SK-N-MC (cell line): ENCODE measurements around the gene CLCN6.

ENCODE experiments used
- DNase-seq: peaks from one replicate; pipeline ENCODE4 v3.0.0-alpha.2; 2011; ENCODE audit warnings: low read depth, low spot score
- H3K27ac ChIP-seq: fragments of 200-600 bp; sonication (generic); 2 replicates; pipeline ENCODE4 v1.5.1; 2016; ENCODE audit warnings: mixed run types
- H3K36me3 ChIP-seq: fragments of 200-600 bp; sonication (generic); 2 replicates; pipeline ENCODE4 v1.6.1; 2017; ENCODE audit warnings: antibody characterized with exemption, low read length, mixed read lengths; ENCODE audit not compliant: insufficient read depth
- H3K4me3 ChIP-seq: fragments of 200-600 bp; sonication (generic); 2 replicates; pipeline ENCODE4 v1.5.1; 2016
- H3K9ac ChIP-seq: fragments of 200-600 bp; sonication (generic); 2 replicates; pipeline ENCODE4 v1.8.0; 2017; ENCODE audit warnings: mixed run types, mixed read lengths; ENCODE audit not compliant: insufficient read length
- H3K9me3 ChIP-seq: fragments of 200-600 bp; sonication (generic); 2 replicates; pipeline ENCODE4 v1.6.1; 2017; ENCODE audit warnings: low read depth, mild to moderate bottlenecking, antibody characterized with exemption, low read length, moderate library complexity, mixed read lengths
- EZH2 ChIP-seq: fragments of 200-600 bp; sonication (generic); IDR thresholded peaks from one replicate; pipeline ENCODE4 v1.6.1; 2017; ENCODE audit warnings: antibody characterized with exemption
- FOXP2 ChIP-seq: optimal IDR thresholded peaks from 2 replicates; pipeline ENCODE3; 2011; ENCODE audit warnings: mild to moderate bottlenecking, moderate library complexity; ENCODE audit not compliant: insufficient read depth; ENCODE audit errors: extremely low read length, control extremely low read depth
- POLR2AphosphoS5 ChIP-seq: IDR thresholded peaks from 2 replicates; pipeline ENCODE4 v1.6.1; 2012; ENCODE audit warnings: mild to moderate bottlenecking, low read depth, low read length, borderline replicate concordance

The CLCN6 gene

DNA sequence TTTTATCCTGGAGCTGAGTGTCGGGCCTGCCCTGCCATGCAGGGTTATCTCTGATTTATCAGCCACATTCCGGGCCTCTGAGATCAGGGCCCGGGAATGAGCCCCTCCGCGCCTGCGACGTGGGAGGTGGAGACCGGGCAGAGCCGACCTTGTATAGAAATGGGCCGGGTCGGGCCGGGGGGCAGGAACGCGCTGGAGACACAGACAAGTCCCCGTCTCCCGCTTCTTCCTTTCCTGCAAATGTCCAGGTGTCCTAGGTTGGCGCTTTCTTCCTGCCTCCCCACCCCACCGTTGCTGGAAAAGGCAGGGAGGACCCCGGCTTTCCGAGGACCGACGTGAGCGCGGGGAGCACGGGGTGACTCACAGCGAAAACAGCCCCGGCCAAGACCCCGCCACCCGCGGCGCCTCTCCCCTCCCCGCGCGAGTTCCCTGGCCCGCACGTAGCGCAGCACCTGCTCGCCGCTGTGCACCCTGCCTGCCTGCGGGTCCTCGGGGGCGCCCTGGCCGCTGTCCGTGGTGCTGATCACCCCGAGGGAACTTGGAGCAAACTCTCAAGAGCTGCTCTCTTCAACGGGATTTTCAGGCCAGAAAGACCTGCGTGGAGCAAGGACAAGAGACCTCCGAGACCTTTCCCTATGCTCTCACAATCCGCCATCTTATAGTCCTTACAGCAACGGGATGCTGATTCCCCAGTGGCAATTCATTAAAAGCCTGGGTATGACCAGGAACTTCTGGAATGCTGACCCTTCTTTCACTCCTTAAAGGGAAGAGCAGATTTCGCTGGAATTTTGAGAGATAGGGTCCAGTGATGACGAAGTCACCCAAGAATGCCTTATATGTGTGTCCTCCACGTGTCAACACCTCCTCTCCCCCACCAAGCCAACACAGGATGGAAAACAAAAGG, 53.2 kb downstream of the CLCN6 start:
- TF ChIP-seq EZH2 = no peak
- no peak for TF ChIP-seq POLR2AphosphoS5
- TF ChIP-seq FOXP2 = no peak
- Histone ChIP-seq H3K9ac (no peak overlapping the region), H3K4me3 (no peak overlapping the region), H3K36me3 (no peaks in the 10 kb centered on the region), H3K9me3 (no peaks in the 10 kb centered on the region), H3K27ac (no peak overlapping the region)
- no peak for DNase-seq

DNA sequence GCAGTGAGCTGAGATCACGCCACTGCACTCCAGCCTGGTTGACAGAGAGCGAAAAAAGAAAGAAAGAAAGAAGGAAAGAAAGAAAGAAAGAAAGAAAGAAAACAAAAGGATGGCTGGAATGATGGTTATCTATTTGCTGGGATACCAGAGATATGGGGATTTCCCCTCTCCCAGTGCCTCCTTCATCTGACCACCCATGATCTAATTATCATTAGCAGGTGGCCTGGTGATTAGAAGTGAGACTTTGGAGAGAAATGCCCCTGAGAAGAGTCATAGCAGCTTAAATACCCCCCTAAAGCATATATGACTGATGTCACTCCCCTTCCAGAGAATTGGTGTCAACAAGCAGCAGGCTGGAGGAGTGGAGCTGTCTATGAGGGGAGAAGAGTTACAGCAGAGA, 54.1 kb downstream of the CLCN6 start:
- no peak overlapping the region for H3K9ac ChIP-seq
- DNase-seq = no peak
- no peaks in the 10 kb centered on the region for H3K9me3 ChIP-seq
- no peaks in the 10 kb centered on the region for H3K36me3 ChIP-seq
- TF ChIP-seq FOXP2 (no peak), EZH2 (no peak), POLR2AphosphoS5 (no peak)
- no peak overlapping the region for H3K27ac ChIP-seq
- H3K4me3 ChIP-seq = no peak overlapping the region

DNA sequence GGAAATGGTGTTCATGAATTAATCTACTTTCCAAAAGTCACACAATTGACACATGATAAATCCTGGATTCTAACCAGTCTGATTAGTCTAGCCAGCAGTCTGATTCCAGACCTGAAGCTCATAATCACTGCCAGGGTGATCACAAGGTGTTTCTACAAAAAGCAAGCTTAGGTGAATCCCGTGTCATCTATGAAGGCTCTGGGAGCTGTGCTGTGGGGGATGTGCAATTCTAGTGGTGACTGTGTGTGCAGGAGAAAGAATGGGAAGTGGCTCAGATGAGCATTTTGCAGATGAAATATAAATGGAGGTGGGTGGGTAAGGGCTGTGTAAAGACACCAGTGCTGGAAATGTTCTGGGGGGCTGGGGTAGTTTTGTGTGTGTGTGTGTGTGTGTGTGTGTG, 54.6 kb downstream of the CLCN6 start:
- no peak for DNase-seq
- H3K9me3 ChIP-seq = no peaks in the 10 kb centered on the region
- no peaks in the 10 kb centered on the region for H3K36me3 ChIP-seq
- H3K27ac ChIP-seq = no peak overlapping the region
- TF ChIP-seq EZH2 (no peak), FOXP2 (no peak), POLR2AphosphoS5 (no peak)
- H3K9ac ChIP-seq = no peak overlapping the region
- no peak overlapping the region for H3K4me3 ChIP-seq

DNA sequence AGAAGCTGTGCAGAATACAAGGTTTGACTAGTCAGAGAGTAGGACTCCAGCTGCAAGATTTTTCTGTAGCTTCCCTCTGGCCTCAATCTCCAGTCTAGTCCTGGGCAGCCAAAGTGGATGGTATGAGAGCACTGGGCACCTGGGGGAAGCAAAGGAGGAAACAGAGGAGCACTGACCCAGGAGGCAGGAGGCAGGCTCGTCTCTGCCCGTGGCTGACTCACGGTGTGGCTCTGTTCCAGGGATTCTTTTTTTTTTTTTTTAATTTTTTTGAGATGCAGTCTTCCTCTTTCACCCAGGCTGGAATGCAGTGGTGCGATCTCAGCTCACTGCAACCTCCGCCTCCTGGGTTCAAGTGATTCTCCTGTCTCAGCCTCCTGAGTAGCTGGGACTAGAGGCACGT, 56.9 kb downstream of the CLCN6 start:
- TF ChIP-seq EZH2 = no peak
- TF ChIP-seq FOXP2 = no peak
- TF ChIP-seq POLR2AphosphoS5 = no peak
- Histone ChIP-seq H3K9me3 (no peaks in the 10 kb centered on the region), H3K36me3 (no peaks in the 10 kb centered on the region), H3K9ac (no peak overlapping the region), H3K27ac (no peak overlapping the region), H3K4me3 (no peak overlapping the region)
- no peak for DNase-seq

DNA sequence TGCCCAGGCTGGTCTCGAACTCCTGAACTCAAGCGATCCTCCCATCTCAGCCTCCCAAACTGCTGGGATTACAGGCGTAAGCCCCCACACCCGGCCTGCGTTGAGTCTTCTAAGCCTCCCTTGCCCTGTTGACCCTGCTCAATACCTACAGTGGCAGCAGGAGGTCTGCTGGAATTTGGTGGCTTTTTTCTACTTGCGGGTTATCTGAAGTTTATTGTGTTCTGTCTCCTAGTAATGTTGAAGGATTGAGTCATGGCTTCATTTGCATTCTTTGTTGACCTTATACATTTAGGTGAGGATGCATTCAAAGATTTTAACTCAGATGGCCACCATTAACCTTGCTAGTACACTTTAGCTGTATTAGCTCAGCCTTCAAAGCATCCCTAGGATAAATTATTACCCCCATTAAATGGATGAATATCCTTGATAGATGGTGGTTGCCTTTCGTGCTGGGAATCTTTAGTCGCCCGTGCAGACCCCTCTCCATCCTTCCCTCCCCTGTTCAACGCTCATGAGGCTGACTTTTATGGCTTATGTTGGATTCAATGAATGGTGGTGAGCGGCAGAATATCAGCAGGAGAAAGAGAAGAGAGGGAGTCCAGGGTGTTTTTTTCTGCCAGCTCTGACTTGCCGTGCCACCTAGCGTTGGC, 62.5 kb downstream of the CLCN6 start:
- no peak for DNase-seq
- Histone ChIP-seq H3K36me3 (no peaks in the 10 kb centered on the region), H3K9ac (no peak overlapping the region), H3K9me3 (no peaks in the 10 kb centered on the region), H3K27ac (no peak overlapping the region), H3K4me3 (no peak overlapping the region)
- no peak for TF ChIP-seq EZH2
- TF ChIP-seq FOXP2 = no peak
- no peak for TF ChIP-seq POLR2AphosphoS5

DNA sequence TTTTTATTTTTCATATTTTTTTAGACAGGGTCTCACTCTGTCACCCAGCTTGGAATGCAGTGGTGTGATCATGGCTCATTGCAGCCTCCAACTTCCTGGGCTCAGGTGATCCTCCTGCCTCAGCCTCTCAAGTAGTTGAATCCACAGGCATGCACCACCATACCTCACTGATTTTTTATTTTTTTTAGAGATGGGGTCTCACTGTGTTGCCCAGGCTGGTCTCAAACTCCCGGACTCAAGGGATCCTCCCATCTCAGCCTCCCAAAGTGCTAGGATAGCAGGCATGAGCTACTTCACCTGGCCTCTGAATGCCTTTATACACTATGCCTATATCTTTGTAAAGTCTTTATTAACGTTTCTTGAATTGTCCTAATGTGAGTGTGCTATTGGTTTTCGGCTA, 63.1 kb downstream of the CLCN6 start:
- H3K36me3 ChIP-seq = no peaks in the 10 kb centered on the region
- no peak for TF ChIP-seq FOXP2
- TF ChIP-seq EZH2 = no peak
- TF ChIP-seq POLR2AphosphoS5 = no peak
- H3K9ac ChIP-seq = no peak overlapping the region
- DNase-seq = no peak
- H3K27ac ChIP-seq = no peak overlapping the region
- H3K4me3 ChIP-seq = no peak overlapping the region
- H3K9me3 ChIP-seq = no peaks in the 10 kb centered on the region

DNA sequence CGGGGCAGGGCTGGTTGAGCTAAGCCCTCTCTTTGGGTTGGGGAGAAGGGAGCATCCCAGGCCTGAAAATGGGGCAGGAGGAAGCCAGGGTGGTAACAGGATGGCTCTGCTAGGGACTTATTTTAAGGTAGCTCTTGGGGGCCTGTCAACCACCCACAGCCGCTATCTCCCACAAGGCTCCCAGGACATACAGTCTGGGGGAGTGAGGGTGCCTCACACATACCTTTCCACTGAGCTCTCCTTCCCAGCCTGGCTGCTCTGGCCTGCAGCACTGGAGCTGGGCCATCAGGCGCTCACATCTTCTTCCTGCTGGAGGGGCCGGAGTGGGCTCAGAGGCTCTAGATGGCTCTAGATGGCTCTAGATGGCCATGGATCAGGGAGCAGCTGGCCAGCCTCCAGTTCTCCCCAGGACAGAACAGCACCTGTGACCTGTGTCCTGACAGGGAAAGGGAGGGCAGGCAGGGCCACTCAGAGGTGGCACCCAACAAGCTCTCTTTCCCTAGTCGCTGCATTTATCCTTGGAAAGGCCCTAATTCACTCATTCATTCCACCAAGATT, 63.7 kb downstream of the CLCN6 start:
- no peak overlapping the region for H3K4me3 ChIP-seq
- no peak overlapping the region for H3K27ac ChIP-seq
- H3K9ac ChIP-seq = no peak overlapping the region
- no peaks in the 10 kb centered on the region for H3K9me3 ChIP-seq
- DNase-seq = no peak
- H3K36me3 ChIP-seq = no peaks in the 10 kb centered on the region
- no peak for TF ChIP-seq EZH2
- no peak for TF ChIP-seq POLR2AphosphoS5
- no peak for TF ChIP-seq FOXP2

DNA sequence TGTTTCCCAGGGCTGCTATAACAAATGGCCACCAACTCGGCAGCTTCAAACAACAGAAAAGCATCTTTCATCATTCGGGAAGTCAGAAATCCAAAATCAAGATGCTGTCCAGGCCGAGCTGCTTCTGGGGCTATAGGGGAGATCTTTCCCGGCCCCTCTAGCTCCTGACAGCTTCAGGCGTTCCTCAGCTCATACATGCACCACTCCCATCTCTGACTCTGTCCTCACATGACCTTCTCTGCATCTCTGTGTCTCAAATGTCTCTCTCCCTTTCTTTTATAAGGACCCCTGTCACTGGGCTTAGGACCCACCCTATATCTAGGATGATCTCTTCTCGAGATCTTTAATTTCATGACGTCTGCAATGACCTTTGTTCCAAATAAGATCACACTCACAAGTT, 66.6 kb downstream of the CLCN6 start:
- DNase-seq = no peak
- Histone ChIP-seq H3K4me3 (no peak overlapping the region), H3K9me3 (no peaks in the 10 kb centered on the region), H3K36me3 (no peaks in the 10 kb centered on the region), H3K27ac (no peak overlapping the region), H3K9ac (no peak overlapping the region)
- TF ChIP-seq EZH2 (no peak), FOXP2 (no peak), POLR2AphosphoS5 (no peak)
